GM18868 (cell line): ENCODE measurements around the gene RFX3.

Source experiments
- ATAC-seq: cut with Tn5 transposase; IDR thresholded peaks from one replicate; pipeline ENCODE4 v1.9.1; 2021; ENCODE audit warnings: mild to moderate bottlenecking, moderate library complexity; ENCODE audit not compliant: unreplicated experiment

The RFX3 gene

DNA sequence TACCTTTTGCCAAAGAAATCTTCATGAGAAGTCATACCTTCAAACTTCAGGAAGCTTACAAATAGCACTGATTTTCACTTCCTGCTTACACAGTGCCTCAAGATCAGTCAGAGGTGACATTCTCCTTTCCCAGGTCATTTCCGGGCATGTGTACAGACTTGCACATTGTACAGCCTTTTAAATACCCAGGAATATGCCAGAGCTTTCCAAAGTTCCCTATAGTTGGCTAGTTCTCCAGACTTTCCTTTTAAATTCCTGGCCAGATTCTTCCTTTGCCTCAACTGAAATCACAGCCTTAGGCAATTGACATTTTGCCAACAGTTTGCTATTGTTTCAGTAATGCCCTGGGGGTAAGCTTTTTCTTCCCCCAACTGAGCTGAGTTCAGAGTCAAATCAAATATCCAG, 47.2 kb downstream of the RFX3 start:
- peak; percentile 33 for ATAC-seq

DNA sequence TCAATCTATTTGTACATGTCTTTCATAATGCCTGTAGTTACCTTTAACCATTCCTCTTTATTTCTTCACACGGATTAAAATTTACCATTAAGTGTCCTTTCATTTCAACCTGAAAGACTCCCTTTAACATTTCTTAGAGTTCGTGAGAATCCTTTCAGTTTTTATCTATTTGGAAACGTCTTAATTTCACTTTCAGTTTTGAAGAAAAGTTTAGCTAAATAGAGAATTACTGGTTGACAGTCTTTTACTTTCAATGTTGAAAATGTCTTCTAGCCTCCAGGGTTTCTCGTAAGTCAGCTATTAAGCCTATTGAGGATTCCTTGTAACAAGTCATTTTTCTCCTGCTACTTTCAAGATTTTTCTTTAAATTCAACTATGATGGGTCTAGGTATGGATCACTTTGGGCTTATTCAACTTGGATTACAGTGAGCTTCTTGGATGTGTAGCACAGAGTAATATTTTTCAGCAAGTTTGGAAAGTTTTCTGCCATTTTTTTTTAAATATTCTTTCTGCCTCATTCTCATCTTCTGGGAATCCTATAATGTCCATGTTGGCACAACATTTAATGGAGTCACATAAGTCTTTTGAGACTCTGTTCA, 48.5 kb downstream of the RFX3 start:
- no peak for ATAC-seq

DNA sequence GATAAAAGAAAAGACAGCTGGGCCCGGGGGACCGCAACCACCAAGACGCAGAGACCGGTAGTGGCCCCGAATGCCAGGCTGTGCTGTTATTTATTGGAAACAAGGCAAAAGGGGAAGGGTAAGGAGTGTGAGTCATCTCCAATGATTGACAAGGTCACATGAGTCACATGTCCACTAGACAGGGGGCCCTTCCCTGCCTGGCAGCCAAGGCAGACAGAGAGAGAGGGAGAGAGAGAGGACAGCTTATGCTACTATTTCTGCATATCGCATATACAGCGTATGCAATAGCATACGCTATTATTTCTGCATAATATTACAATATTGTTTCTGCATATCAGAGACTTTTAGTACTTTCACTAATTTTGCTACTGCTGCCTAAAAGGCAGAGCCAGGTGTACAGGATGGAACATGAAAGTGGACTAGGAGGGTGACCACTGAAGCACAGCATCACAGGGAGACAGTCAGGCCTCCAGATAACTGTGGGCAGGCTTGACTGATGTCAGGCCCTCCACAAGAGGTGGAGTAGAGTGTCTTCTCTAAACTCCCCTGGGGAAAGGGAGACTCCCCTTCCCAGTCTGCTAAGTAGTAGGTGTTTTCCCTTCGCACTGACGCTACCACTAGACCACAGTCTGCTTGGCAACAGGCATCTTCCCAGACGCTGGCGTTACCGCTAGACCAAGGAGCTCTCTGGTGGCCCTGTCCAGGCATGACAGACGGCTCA, 50.3 kb downstream of the RFX3 start:
- peak; percentile 24 for ATAC-seq

DNA sequence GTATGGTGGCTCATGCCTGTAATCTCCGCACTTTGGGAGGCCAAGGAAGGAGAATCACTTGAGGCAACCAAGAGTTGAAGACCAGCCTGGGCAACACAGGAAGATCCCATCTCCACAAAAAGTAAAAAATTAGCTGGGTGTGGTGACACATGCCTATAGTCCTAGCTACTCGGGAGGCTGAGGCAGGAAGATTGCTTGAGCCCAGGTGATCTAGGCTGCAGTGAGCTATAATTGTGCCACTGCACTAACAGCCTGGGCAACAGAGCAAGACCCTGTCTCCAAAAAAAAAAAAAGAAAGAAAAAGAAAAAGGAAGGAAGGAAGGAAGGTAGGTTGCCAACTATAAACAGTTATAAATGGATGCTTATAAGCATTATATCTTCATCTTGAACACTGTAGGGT, 51.0 kb downstream of the RFX3 start:
- no peak for ATAC-seq

DNA sequence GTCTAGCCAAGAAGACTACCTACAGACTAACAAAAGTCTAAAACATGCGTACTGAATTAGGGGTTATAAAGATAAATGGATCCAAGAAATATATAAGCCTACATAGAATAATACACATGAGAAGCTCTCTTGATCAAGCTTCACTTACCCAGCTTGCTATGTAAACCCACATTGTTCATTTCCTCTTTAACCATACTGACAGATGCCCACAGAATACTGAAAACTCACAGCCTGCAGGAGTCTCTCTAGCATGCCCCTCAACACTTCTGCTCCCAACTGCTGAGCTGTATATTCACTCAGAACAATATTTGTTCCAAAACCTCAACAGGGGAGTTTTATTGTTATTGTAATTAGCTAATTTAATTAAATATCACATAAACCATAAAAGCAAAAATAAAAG, 52.4 kb downstream of the RFX3 start:
- peak; percentile 61 for ATAC-seq

DNA sequence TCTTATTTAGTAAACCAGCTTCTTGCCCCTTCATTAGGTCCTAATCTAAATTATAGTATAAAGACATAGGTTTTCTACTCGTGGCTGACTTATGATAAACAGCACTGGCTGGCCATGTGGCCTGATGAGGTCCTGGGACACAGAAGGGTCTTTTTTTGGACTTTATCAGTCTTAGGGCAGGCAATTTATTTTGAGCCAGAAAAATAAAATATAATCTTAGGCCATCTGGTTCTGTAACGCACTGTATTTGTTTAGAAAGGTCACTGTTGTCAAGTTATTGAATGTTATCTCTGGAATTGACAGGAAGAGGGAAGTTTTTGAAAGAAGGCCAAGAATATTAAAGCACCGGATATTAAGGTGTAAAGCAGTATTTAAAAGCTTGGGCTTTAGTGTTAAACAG, 53.9 kb downstream of the RFX3 start:
- ATAC-seq = no peak

DNA sequence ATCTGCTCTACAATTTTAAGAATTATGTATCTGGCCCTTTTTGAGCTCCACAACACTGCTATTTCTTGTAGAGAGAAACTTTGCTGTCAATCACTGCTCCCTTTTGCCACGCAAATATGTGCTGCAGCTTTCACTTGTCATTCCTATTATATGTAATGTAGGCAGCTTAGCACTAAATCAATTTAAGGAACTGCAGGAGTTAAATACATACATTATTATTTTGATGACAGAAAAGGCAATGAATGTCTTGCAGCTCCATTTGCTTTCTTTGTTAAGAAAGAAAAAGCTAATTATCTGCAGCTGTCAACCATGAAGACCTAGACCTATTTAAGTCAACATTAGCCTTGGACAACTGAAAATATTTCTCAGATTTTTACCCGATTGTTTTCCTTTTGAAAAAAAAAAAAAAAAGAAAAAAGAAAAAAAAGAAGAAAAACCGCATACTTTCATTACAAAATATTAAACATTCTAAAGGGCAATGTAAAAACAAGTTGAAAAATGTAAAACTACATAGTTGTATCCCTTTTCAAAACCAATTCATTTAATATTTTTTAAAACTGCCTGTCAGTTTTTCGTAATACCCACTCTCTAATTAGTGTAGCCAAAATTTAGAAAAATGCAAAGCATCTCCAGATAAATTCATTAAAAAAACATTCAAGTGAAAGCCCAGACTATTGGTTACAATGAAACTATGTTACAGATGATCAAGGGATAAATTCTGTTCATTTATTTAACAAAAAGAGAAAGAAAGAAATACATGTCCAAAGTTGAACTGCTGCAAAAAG, 57.2 kb downstream of the RFX3 start:
- ATAC-seq = no peak

DNA sequence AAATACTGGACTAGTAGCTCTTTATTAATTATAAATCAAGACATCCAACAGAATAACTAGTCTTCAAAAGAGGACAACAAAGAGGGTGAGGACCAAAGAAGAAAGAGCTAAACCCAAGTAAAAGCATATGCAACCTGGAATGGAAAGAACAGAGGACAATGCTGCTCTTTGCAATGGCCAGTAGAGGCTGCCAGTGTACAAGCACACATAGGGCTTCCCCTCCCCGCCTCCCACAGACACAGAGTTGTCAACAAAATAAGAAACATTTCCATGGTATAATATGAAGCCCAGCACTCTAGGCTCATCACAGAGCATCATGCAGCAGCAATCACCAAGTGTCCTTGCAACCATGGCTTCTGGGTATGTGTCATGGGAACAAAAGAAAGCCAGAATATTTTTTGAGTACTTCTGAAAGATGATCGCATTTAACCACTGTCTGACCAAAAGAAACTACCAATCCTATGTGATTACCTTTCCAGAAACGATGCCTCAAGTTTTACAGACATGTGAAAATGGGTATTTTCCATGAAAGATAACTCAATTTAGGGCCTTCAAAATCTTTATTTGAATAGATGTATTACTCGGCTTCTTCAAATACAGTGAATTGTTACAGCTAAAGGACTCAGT, 58.1 kb downstream of the RFX3 start:
- ATAC-seq = peak; percentile 97

DNA sequence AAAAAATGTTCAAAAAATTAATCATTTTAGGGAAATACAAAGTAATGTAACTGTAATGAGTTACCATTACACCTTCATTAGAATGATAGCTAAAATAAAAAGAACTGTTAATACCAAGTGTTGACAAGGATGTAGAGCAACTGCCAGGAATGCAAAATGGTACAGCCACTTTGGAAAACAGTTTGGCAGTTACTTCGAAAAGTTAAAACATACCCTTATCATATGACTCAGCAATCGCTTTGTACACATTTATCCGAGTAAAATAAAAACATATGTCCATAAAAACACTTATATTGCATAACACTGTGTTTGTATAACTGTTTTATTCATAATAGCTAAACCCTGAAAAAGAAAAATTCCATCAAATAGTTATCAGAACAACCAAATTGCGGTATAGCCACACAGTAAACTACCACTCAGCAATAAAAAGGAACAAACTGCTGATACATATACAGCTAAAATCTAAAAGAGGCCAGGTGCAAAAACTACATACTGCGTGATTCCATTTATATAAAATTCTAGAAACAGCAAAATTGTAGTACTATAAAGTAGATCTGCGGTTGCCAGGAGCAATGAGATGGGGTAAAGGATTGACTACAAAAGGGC, 61.7 kb downstream of the RFX3 start:
- ATAC-seq = no peak

DNA sequence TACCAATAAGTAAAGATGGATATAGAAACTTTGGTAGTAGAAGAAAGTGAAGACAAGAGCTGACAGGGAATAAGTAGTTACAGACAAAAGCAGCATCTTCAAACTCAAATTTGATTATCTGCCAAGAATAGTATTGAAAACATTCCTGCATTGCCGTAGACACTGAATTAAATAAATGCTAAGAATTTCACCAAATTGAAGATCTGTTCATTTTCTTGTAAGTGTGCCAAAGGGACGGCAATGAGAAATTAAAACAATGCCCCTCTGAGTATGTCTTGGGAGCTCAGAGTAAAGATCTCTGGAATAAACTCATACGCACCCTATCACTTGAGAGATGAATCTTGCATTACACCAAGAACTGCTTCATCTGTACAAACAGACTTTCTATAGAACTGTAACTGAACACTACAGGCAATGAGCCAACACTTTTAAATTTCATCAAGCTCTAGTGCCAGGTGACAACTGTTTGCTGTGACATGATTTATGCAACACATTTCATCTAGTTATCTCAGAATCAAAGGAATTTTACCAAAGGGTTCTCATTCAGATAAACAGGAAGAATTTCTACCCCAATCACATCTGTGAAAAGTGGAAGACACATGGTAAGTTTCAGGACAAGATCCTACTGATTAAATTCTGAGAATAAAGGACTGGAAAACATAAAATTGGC, 66.9 kb downstream of the RFX3 start:
- ATAC-seq = no peak

DNA sequence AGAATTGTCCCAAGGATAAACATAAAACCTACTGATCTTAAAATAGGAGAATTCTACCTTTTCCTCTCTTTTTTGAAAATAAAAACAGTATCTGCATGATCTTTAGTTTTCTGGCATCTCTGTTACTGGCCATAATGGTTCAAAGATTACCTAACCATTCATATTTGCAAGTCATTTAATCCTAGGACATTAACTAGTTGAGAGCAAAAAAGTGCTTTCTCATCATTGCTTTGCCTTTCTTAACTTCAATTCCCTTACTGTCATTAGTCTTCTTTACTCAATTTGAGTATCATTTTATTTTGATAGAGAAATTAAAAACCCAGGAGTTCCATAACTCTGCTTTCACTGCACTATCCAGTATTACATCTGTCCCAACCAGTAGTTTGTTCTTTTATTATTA, 68.6 kb downstream of the RFX3 start:
- ATAC-seq = no peak

DNA sequence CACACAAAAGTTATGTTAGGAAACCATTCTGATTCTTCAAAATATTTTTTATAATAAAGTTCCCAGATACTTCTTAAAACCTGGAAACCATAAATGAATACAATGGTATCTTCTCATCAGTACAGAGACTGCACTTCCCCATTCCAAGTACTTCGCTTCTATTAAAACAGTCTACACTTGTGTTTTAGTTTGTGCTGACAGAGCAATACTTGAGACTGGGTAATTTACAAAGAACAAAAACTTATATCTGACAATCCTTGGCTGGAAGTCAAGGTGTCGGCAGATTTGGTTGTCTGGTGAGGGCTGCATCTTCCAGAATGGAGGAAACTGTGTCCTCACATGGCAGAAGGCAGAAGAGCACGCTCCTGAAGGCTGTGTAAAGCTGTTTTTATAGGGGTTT, 70.1 kb downstream of the RFX3 start:
- no peak for ATAC-seq

DNA sequence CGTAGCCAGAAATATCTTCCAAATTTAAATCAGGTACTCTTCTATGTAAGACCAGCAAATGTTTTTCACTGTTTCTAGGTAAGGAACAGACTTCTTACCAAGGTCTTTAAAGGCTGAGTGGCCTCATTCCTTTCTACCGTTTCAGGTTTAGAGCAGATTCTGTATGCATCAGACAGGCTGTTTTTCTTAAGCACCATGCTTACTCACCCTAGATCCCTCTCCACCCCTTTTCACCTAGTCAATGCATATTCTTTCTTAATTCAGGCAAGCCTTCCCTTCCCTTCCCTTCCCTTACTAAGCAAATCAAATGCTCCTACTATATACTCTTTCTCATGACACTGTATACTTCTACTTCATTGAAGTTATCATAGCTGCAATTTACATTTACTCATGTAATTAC, 70.7 kb downstream of the RFX3 start:
- ATAC-seq = no peak

DNA sequence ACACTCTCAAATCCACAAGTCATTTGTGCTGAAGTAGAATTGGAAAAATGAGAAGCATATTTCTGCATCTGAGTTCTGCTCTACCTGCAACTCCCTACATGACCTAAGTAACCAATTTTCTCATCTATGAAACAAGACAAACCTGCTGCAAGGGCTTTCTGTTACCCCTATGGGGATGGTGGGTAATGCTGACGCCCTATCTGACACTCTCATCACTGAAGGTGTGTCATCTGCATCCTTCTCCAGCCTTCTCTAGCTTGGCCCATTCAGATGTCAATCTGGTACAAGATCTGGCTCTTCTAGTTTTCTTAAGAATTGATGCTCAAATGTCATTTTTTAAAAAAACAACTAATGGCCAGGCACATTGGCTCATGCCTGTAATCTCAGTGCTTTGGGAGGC, 73.8 kb downstream of the RFX3 start:
- ATAC-seq = no peak

DNA sequence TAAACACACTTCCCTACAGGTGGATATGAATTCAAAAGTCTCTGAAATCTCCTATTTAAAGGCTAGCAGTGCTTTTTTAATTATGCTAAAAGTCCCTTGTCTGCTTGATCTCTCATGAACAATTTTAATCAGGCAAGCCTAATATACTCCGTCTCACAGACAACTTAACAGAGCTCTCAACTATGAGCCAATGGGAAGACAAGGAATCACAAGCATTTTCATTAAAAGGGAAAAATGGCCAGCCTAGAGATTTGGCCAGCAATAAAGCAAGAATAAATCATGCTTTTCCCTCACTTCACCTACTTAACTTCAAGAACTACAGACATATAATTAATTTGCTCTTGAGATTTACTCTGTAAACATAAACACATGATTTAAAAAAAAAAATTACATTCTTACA, 78.0 kb downstream of the RFX3 start:
- no peak for ATAC-seq

DNA sequence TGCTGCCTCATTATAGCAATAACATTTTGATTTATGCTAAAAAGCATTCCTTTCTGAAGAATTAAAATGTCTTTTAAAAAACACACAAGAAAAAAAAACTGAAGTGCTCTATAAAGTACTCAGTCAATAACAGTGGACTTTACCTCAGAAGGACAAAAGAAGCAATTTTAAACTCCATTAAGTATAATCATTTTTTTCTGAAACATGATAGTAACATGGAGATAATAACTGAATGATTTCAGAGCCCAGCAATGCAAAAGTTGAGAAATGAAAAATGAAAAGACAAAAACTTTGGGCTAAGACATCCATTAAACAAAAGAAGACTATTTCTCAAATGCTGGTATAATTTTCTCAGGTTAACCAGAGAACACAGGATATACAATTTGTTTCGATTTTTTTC, 78.7 kb downstream of the RFX3 start:
- no peak for ATAC-seq

DNA sequence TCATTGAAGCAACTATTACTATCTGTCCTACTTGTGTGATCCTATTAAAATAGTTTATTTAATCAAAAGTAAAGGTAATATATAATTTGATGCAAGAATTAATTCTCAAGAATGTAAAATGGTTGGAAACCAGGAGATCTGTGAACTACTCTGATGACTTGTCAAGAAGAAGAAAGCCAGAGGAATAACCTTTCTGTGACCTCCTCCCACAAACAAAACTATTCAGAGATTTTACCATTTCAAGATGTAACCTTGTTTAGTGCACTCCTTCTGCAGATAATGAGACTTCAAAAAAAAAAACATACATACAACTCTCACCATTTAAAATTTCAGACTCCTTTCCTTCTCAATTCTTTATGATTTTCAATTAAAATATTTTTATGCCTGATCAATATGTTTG, 79.5 kb downstream of the RFX3 start:
- no peak for ATAC-seq

DNA sequence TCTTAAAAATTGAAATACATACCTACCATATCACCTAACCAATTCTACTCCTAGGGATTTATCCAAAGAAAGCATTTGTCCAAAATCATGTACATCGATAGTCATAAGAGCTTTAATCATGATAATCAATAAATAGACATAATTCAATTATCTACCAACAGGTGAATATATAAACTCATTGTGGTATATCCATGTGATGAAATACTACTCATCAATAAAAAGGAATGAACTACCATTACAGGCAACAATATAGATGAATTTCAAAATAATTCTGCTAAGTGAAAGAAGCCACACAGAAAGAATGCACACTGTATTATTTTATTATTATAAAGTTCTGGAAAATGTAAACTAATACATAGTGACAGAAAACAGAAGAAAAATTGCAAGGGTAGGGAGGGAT, 81.8 kb downstream of the RFX3 start:
- ATAC-seq = no peak

DNA sequence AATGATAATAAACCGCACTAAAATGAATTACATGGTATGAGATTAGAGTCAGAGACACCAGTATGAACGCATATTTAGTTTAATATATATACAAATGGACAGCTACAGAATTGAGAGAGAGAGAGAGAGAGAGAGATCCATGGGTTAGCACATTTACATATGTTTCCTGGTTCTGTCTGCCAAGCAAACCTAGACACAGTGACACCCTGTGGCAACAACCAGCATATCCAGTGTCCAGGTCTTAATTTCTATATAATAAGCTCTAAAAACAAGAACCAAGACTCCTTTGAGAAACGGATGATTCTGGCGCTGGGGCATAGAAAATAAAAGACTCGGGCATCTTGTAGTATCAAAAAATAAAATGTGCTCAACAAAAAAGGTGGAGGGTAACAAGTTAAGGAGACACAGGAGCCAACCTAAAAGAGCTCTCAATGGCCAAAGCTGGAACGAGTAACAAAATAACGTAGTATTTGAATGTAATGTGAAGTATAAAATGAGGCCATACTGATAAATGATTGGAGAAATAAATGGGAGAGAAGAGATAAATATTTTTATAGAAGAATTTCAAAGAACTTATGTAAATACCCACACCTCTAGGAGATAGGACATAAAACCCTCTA, 84.5 kb downstream of the RFX3 start:
- ATAC-seq = peak; percentile 90
